IPS DF 6.9 (cell line): ENCODE results near the gene DNAH8.
"Not testable (repeated sequence)": the region's sequence is repeated elsewhere in the genome, so short reads cannot be mapped to it uniquely, and the experiment has no call there.

Experiments
- DNase-seq: peaks from one replicate; pipeline ENCODE4 v3.0.0-alpha.2; 2013; ENCODE audit warnings: low read depth, low spot score
- H3K27ac ChIP-seq: one replicate; pipeline ENCODE4 v1.5.1; 2013; ENCODE audit warnings: low read length, control low read depth
- H3K27me3 ChIP-seq: 2 replicates; pipeline ENCODE4 v1.6.1; 2013; ENCODE audit warnings: mild to moderate bottlenecking, low read length; ENCODE audit not compliant: control insufficient read depth, insufficient read depth
- H3K36me3 ChIP-seq: 2 replicates; pipeline ENCODE4 v1.6.1; 2013; ENCODE audit warnings: low read length; ENCODE audit not compliant: control insufficient read depth, insufficient read depth
- H3K4me1 ChIP-seq: 2 replicates; pipeline ENCODE4 v1.6.1; 2013; ENCODE audit warnings: low read length; ENCODE audit not compliant: control insufficient read depth, insufficient read depth
- H3K4me3 ChIP-seq: 2 replicates; pipeline ENCODE4 v1.5.1; 2013; ENCODE audit warnings: mild to moderate bottlenecking, low read length
- H3K9me3 ChIP-seq: 2 replicates; pipeline ENCODE4 v1.6.1; 2013; ENCODE audit warnings: low read length, inconsistent platforms; ENCODE audit not compliant: control insufficient read depth, insufficient read depth
- WGBS: extraction: QIAGEN DNeasy Blood & Tissue Kit; methylation state at CpG from one replicate; pipeline ENCODE4 v1.1.7; 2013; ENCODE audit warnings: mixed read lengths, missing lambda C conversion rate; ENCODE audit not compliant: insufficient read length, insufficient coverage; 5-methylcytosine and 5-hydroxymethylcytosine counted together

The DNAH8 gene

GRCh38 chr6:38796006-38796405, 80.9 kb downstream of the DNAH8 start:
- no peaks in the 10 kb centered on the region for H3K27me3 ChIP-seq
- DNase-seq = no peak
- no peak overlapping the region for H3K4me3 ChIP-seq
- H3K36me3 ChIP-seq = no peaks in the 10 kb centered on the region
- no peaks in the 10 kb centered on the region for H3K4me1 ChIP-seq
- H3K9me3 ChIP-seq = no peaks in the 10 kb centered on the region
- WGBS = no CpG with 5 or more reads among the region's 3 CpGs
- H3K27ac ChIP-seq = no peak overlapping the region

- not testable (repeated sequence) for H3K27me3 ChIP-seq, H3K4me1 ChIP-seq, H3K36me3 ChIP-seq, DNase-seq, H3K4me3 ChIP-seq, H3K27ac ChIP-seq, H3K9me3 ChIP-seq
- no CpG with 5 or more reads among the region's 9 CpGs for WGBS
These were observed 81.3 kb downstream of the DNAH8 start for GRCh38 chr6:38796437-38796836.

GRCh38 chr6:38796850-38797249, 81.7 kb downstream of the DNAH8 start:
- Histone ChIP-seq H3K4me3 (no peak overlapping the region), H3K36me3 (no peaks in the 10 kb centered on the region), H3K27ac (no peak overlapping the region), H3K27me3 (no peaks in the 10 kb centered on the region), H3K4me1 (no peaks in the 10 kb centered on the region), H3K9me3 (no peaks in the 10 kb centered on the region)
- no peak for DNase-seq
- no CpG with 5 or more reads among the region's 6 CpGs for WGBS

DNA sequence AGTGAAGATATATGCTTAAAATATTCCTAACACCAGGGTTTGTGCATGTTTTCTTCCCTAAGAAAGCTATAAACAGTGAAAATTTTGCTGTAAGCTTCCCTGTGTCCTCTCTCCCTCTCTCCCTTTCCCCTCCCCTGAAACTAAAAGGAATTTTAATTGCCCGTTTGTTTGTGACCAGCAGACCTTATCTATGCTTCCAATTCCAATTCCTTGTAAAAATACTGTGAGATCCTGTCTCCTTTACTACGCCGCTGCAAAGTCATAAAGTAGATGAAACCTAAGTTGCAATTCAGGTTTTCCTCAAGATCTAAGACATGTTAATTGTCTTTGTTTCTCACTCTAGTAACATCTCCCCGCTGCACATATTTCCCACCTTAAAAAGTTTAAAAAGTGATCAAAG, 82.3 kb downstream of the DNAH8 start:
- H3K4me3 ChIP-seq = no peak overlapping the region
- H3K4me1 ChIP-seq = no peaks in the 10 kb centered on the region
- H3K27ac ChIP-seq = no peak overlapping the region
- no peak for DNase-seq
- WGBS = no CpG with 5 or more reads among the region's 4 CpGs
- H3K36me3 ChIP-seq = no peaks in the 10 kb centered on the region
- H3K27me3 ChIP-seq = no peaks in the 10 kb centered on the region
- H3K9me3 ChIP-seq = no peaks in the 10 kb centered on the region

GRCh38 chr6:38799529-38800184, 84.5 kb downstream of the DNAH8 start:
- no peak for DNase-seq
- no peaks in the 10 kb centered on the region for H3K4me1 ChIP-seq
- H3K27ac ChIP-seq = no peak overlapping the region
- H3K27me3 ChIP-seq = no peaks in the 10 kb centered on the region
- no peaks in the 10 kb centered on the region for H3K36me3 ChIP-seq
- H3K9me3 ChIP-seq = no peaks in the 10 kb centered on the region
- WGBS = no CpG with 5 or more reads among the region's 2 CpGs
- no peak overlapping the region for H3K4me3 ChIP-seq

DNA sequence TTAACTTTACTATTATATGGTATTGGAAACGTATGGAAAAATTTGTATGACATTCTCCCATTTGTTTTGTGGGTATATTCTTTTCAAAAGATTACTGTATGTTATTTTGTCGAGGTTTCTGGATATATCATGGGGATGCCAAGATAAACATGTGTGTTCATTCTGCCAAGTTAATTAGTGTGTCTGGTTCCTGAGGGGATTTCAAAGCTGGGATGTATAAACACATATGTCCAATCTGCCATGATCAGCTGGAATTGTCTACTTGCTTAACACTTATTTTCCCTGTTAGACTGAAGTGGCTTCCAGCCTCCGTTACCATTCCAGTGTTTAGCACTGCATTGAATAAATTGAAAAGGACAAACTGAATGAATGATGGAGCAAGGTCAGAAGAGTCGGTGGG, 86.2 kb downstream of the DNAH8 start:
- Histone ChIP-seq H3K27me3 (no peaks in the 10 kb centered on the region), H3K36me3 (no peaks in the 10 kb centered on the region), H3K4me1 (no peaks in the 10 kb centered on the region), H3K9me3 (no peaks in the 10 kb centered on the region), H3K27ac (no peak overlapping the region), H3K4me3 (no peak overlapping the region)
- DNase-seq = no peak
- WGBS = no CpG with 5 or more reads among the region's 4 CpGs

GRCh38 chr6:38802497-38802896, 87.4 kb downstream of the DNAH8 start:
- no peaks in the 10 kb centered on the region for H3K4me1 ChIP-seq
- H3K27ac ChIP-seq = no peak overlapping the region
- no peak overlapping the region for H3K4me3 ChIP-seq
- no peaks in the 10 kb centered on the region for H3K27me3 ChIP-seq
- H3K36me3 ChIP-seq = no peaks in the 10 kb centered on the region
- no peaks in the 10 kb centered on the region for H3K9me3 ChIP-seq
- DNase-seq = no peak

DNA sequence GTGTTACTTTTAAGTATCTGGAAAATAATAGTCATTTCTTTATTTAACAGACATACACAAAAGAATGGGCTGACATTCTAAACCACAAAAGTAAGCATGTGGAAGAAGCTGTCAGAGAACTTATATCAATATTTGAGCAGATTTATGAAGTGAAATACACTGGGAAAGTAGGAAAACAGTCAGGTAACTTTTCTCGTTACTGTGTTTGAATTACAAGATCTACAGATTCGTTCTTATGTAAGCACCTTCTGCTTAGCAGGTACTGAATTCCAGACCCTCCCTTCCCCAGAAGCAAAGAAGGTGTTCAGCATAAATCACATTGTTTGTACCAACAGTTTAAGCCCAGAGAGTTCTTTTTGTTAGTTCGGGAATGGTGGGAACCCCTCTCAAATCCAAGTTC, 88.0 kb downstream of the DNAH8 start:
- Histone ChIP-seq H3K27me3 (no peaks in the 10 kb centered on the region), H3K36me3 (no peaks in the 10 kb centered on the region), H3K4me3 (no peak overlapping the region), H3K4me1 (no peaks in the 10 kb centered on the region), H3K27ac (no peak overlapping the region), H3K9me3 (no peaks in the 10 kb centered on the region)
- WGBS = no CpG with 5 or more reads among the region's 3 CpGs
- DNase-seq = no peak

GRCh38 chr6:38804358-38804757, 89.2 kb downstream of the DNAH8 start:
- H3K4me3 ChIP-seq = no peak overlapping the region
- H3K27me3 ChIP-seq = no peaks in the 10 kb centered on the region
- no peak for DNase-seq
- no peaks in the 10 kb centered on the region for H3K36me3 ChIP-seq
- no peaks in the 10 kb centered on the region for H3K4me1 ChIP-seq
- WGBS = no CpG with 5 or more reads among the region's 4 CpGs
- no peaks in the 10 kb centered on the region for H3K9me3 ChIP-seq
- no peak overlapping the region for H3K27ac ChIP-seq

DNA sequence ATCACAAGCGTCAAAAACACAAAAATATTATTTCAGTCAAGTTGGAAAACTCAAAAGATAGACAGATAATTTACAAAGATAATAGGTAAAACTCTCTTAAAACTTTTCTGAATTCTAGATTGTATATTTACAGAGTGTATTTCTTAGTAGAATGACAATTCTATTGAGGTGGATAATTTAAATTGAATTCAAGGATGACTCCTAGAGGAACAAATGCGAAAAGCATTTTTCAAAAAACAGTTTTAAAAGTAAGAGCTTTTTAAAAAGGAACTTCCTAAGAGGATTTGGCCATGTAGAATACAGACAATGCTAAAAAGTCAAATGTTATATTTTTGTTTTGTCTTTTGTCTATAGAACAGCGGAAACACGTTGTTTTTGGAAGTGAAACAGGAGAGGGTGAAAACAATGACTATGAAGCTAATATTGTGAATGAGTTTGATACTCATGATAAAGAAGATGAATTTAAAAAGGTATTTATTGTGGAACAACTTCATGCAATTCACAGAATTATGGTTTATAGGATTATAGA, 90.1 kb downstream of the DNAH8 start:
- no peaks in the 10 kb centered on the region for H3K9me3 ChIP-seq
- no peaks in the 10 kb centered on the region for H3K27me3 ChIP-seq
- no peak for DNase-seq
- no peak overlapping the region for H3K4me3 ChIP-seq
- H3K27ac ChIP-seq = no peak overlapping the region
- no peaks in the 10 kb centered on the region for H3K36me3 ChIP-seq
- no peaks in the 10 kb centered on the region for H3K4me1 ChIP-seq
- WGBS = no CpG with 5 or more reads among the region's 4 CpGs

GRCh38 chr6:38805692-38806091, 90.6 kb downstream of the DNAH8 start:
- H3K27ac ChIP-seq = no peak overlapping the region

More at GRCh38 chr6:38805692-38806091, 90.6 kb downstream of the DNAH8 start:
- WGBS = no CpG with 5 or more reads among the region's 2 CpGs
- Histone ChIP-seq H3K9me3 (no peaks in the 10 kb centered on the region), H3K4me3 (no peak overlapping the region), H3K27me3 (no peaks in the 10 kb centered on the region), H3K4me1 (no peaks in the 10 kb centered on the region), H3K36me3 (no peaks in the 10 kb centered on the region)
- DNase-seq = no peak
